HepG2 (cell line): ENCODE data around the gene SMO. TPM values are rescaled to one million over a fixed set of nuclear protein-coding genes. Genes with fewer than 3 reads are reported as not detected.

Experiments used
- ATAC-seq: fragments of 200-7000 bp; cut with Tn5 transposase; 3 replicates; pipeline ENCODE4 v1.9.1; 2020; ENCODE audit warnings: mild to moderate bottlenecking, moderate library complexity
- BruUV-seq: library from RNA; stranded (reverse); fragments of 400-500 nt; replicated peaks from 2 replicates; lab custom pipeline; 2021; lab: Mats Ljungman, UMichigan
- CTCF ChIA-PET: fragments of 300-600 bp; formaldehyde crosslinking; extraction: SDS; loops from one replicate; lab custom pipeline; 2021; ENCODE audit warnings: low total read pairs, inconsistent platforms, low intra/inter-chr PET ratio; lab: Yijun Ruan, JAX
- POLR2A ChIA-PET: fragments of 350-600 bp; sonication (Branson Sonifier 250); formaldehyde crosslinking; loops from one replicate; lab custom pipeline; 2020; ENCODE audit warnings: antibody characterized with exemption, inconsistent platforms; lab: Yijun Ruan, JAX
- DNase-seq: peaks from one replicate; pipeline ENCODE4 v3.0.0-alpha.2; 2015; ENCODE audit warnings: low spot score
- FAIRE-seq: peaks from 3 replicates; lab custom pipeline; 2011; peaks lifted over from hg19 to GRCh38; lab: Jason Lieb, UNC
- H2AFZ ChIP-seq: one replicate; pipeline ENCODE4 v1.6.1; 2011; ENCODE audit warnings: low read length, inconsistent platforms
- H3K27ac ChIP-seq: fragments of 300-600 bp; 3 replicates; pipeline ENCODE4 v1.8.0; 2011; ENCODE audit warnings: mixed run types, mild to moderate bottlenecking, mixed read lengths, low read length, inconsistent platforms; ENCODE audit not compliant: insufficient read depth; ENCODE audit errors: extremely low read length
- H3K27me3 ChIP-seq, 2 experiments: fragments of 200-600 bp in 1 of 2; 2 replicates in 1 of 2; 3 replicates in 1 of 2; pipeline versions ENCODE4 v1.6.0 to v1.8.0; 2011; ENCODE audit warnings: low read length in 2 of 2, mild to moderate bottlenecking in 2 of 2, moderate library complexity in 2 of 2, inconsistent platforms in 1 of 2; ENCODE audit not compliant: insufficient read depth in 2 of 2, control insufficient read depth in 1 of 2
- H3K36me3 ChIP-seq, 2 experiments: fragments of 200-600 bp in 1 of 2; replicated peaks in 1 of 2; 2 replicates in 1 of 2; 3 replicates in 1 of 2; pipeline versions ENCODE4 v1.5.1 to v1.8.0; 2011; ENCODE audit warnings: low read length in 2 of 2, inconsistent platforms in 1 of 2; ENCODE audit not compliant: insufficient read depth in 2 of 2, control insufficient read depth in 1 of 2
- H3K4me1 ChIP-seq: 2 replicates; pipeline ENCODE4 v1.5.1; 2012; ENCODE audit warnings: low read length, inconsistent platforms; ENCODE audit not compliant: insufficient read depth
- H3K4me2 ChIP-seq: 2 replicates; pipeline ENCODE4 v1.6.0; 2011; ENCODE audit warnings: low read depth, low read length, inconsistent platforms
- H3K4me3 ChIP-seq, 3 experiments: fragments of 200-600 bp in 1 of 3; sonication (generic), shearing (Covaris generic) in 1 of 3; replicated peaks in 1 of 3; 2 replicates each; pipeline ENCODE4 v1.5.1; 2011 to 2016; ENCODE audit warnings: low read length in 3 of 3, inconsistent platforms in 2 of 3, low read depth in 2 of 3, mild to moderate bottlenecking in 2 of 3, control low read depth in 1 of 3, mixed read lengths in 1 of 3; ENCODE audit not compliant: insufficient read depth in 1 of 3
- H3K79me2 ChIP-seq: one replicate; pipeline ENCODE4 v1.6.1; 2011; ENCODE audit warnings: low read length, inconsistent platforms; ENCODE audit not compliant: insufficient read depth
- H3K9ac ChIP-seq: 2 replicates; pipeline ENCODE4 v1.6.0; 2011; ENCODE audit warnings: mild to moderate bottlenecking, low read depth, low read length, inconsistent platforms; ENCODE audit not compliant: insufficient read depth
- H3K9me3 ChIP-seq: 2 replicates; pipeline ENCODE4 v1.5.1; 2012; ENCODE audit warnings: mild to moderate bottlenecking, low read length
- H4K20me1 ChIP-seq: 2 replicates; pipeline ENCODE4 v1.6.0; 2011; ENCODE audit warnings: inconsistent platforms, mild to moderate bottlenecking, low read length, moderate library complexity; ENCODE audit not compliant: insufficient read depth
- BRD4 ChIP-seq: sonication (generic); formaldehyde crosslinking; IDR thresholded peaks from 2 replicates; pipeline ENCODE4 v1.4.0; 2020; ENCODE audit warnings: missing genetic modification reagents
- DNMT3B ChIP-seq: conservative IDR thresholded peaks from 2 replicates; pipeline ENCODE4 v1.6.1; 2016; ENCODE audit warnings: missing biosample characterization, control low read depth
- DPF2 ChIP-seq: sonication (generic); formaldehyde crosslinking; IDR thresholded peaks from 2 replicates; pipeline ENCODE4 v1.4.0; 2020; ENCODE audit warnings: mild to moderate bottlenecking, low read depth, missing genetic modification reagents, borderline replicate concordance
- FOXO1 ChIP-seq: sonication (generic); formaldehyde crosslinking; IDR thresholded peaks from 2 replicates; pipeline ENCODE4 v1.4.0; 2020; ENCODE audit warnings: missing genetic modification reagents
- IRF1 ChIP-seq: sonication (generic); formaldehyde crosslinking; IDR thresholded peaks from 2 replicates; pipeline ENCODE4 v1.4.0; 2020; ENCODE audit warnings: low read depth, mild to moderate bottlenecking, missing genetic modification reagents
- SRF ChIP-seq: IDR thresholded peaks from 2 replicates; pipeline ENCODE4 v1.6.1; 2011; ENCODE audit warnings: mild to moderate bottlenecking, low read depth, low read length, moderate library complexity
- STAT6 ChIP-seq: sonication (generic); formaldehyde crosslinking; IDR thresholded peaks from 2 replicates; pipeline ENCODE4 v1.4.0; 2020; ENCODE audit warnings: missing genetic modification reagents, mild to moderate bottlenecking, borderline replicate concordance
- ZNF124 ChIP-seq: sonication (generic); formaldehyde crosslinking; IDR thresholded peaks from 2 replicates; pipeline ENCODE4 v1.4.0; 2020; ENCODE audit warnings: missing genetic modification reagents
- ZNF274 ChIP-seq: sonication (generic); formaldehyde crosslinking; IDR thresholded peaks from 2 replicates; pipeline ENCODE4 v1.5.1; 2020; ENCODE audit warnings: mild to moderate bottlenecking, missing genetic modification reagents
- ZNF3 ChIP-seq: IDR thresholded peaks from 2 replicates; pipeline ENCODE4 v1.7.0; 2017; ENCODE audit warnings: inconsistent platforms
- ZNF713 ChIP-seq: sonication (generic); formaldehyde crosslinking; IDR thresholded peaks from 2 replicates; pipeline ENCODE4 v1.4.0; 2020; ENCODE audit warnings: mild to moderate bottlenecking, missing genetic modification reagents
- WGBS: methylation state at CpG from one replicate; pipeline ENCODE4 v1.1.6; 2017; ENCODE audit warnings: low lambda C conversion rate; 5-methylcytosine and 5-hydroxymethylcytosine counted together
- in situ Hi-C: cut with HindIII; loops from 2 replicates; pipeline ENCODE4 v1.10.0; 2017; ENCODE audit warnings: low pct_unique_long_range_greater_than_20kb; ENCODE audit not compliant: extremely low pct_ligation_motif_present
- intact Hi-C: fragments of 100-400 bp; cut with micrococcal nuclease; formaldehyde crosslinking; loops from one replicate; pipeline ENCODE4 v1.10.0; 2022; ENCODE audit not compliant: unreplicated experiment
- polyA plus RNA-seq, 8 experiments: library from polyadenylated mRNA; depleted of rRNA in 3 of 8; stranded (reverse) in 7 of 8; unstranded in 1 of 8; fragments of >200 nt; fragmentation: Illumina TruSeq in 4 of 8; extraction: Trizol in 4 of 8; gene quantifications; 2 replicates each; pipeline versions ENCODE4 v1.2.1 to v1.2.3, GENCODE V29; 2011 to 2016; ENCODE audit warnings: low read depth in 4 of 8, missing spikeins in 1 of 8, mixed read lengths in 1 of 8; ENCODE audit not compliant: insufficient read depth in 1 of 8
- total RNA-seq, 5 experiments: library from RNA; depleted of rRNA; stranded (reverse); fragments of >200 nt; fragmentation: Illumina TruSeq; extraction: Trizol; gene quantifications; 2 replicates each; pipeline ENCODE4 v1.2.3, GENCODE V29; 2016; ENCODE audit warnings: low read depth in 1 of 5

Gene SMO
- total and polyA plus RNA-seq, 2 of the 13 experiments (the other 11 are each of a cell fraction or from before 2014, with no cell fraction given): 23.8 to 32.3 TPM

- ChIA-PET CTCF (no interaction called here), POLR2A (no interaction called here)
- H3K27me3 ChIP-seq: no peaks in the 10 kb centered on the region
- no peak for DNase-seq
- H3K79me2 ChIP-seq: peaks cover 26% of the 10 kb centered on the region
- in situ Hi-C loops (no loop called here), intact Hi-C loops (no loop called here)
- no peak for ATAC-seq
- H3K9me3 ChIP-seq: no peaks in the 10 kb centered on the region
- no peak overlapping the region for H3K4me3 ChIP-seq
- FAIRE-seq: no peak
- TF ChIP-seq ZNF124 (no peak), ZNF713 (CRISPR knock-in tag) (no peak), IRF1 (no peak), ZNF3 (CRISPR knock-in tag) (no peak), ZNF274 (CRISPR knock-in tag) (no peak), BRD4 (CRISPR knock-in tag) (no peak), STAT6 (CRISPR knock-in tag) (no peak), DPF2 (CRISPR knock-in tag) (no peak), FOXO1 (no peak), SRF (no peak), DNMT3B (CRISPR knock-in tag) (no peak)
- peaks cover 31% of the 10 kb centered on the region for H3K4me1 ChIP-seq
- H3K36me3 ChIP-seq: peaks cover 0 to 9% of the 10 kb centered on the region in 2 experiments; a peak in 3 of 5 replicates
- no peak overlapping the region for H3K4me2 ChIP-seq
- no peaks in the 10 kb centered on the region for H4K20me1 ChIP-seq
- no peak overlapping the region for H3K27ac ChIP-seq
- no TSS peak for BruUV-seq
- WGBS: 98% methylated on average over 4 of the region's 4 CpGs
- H3K9ac ChIP-seq: no peak overlapping the region
- no peak overlapping the region for H2AFZ ChIP-seq
Observed at GRCh38 chr7:129197771-129198170, 9.3 kb downstream of the SMO start.
